Measurements from ENCODE around the gene NFATC1. TPM values are rescaled to one million over a fixed set of nuclear protein-coding genes. Genes with fewer than 3 reads are reported as not detected.

Gene NFATC1
- total and polyA plus RNA-seq, 2 donors = 5.4 to 23.8 TPM

DNA sequence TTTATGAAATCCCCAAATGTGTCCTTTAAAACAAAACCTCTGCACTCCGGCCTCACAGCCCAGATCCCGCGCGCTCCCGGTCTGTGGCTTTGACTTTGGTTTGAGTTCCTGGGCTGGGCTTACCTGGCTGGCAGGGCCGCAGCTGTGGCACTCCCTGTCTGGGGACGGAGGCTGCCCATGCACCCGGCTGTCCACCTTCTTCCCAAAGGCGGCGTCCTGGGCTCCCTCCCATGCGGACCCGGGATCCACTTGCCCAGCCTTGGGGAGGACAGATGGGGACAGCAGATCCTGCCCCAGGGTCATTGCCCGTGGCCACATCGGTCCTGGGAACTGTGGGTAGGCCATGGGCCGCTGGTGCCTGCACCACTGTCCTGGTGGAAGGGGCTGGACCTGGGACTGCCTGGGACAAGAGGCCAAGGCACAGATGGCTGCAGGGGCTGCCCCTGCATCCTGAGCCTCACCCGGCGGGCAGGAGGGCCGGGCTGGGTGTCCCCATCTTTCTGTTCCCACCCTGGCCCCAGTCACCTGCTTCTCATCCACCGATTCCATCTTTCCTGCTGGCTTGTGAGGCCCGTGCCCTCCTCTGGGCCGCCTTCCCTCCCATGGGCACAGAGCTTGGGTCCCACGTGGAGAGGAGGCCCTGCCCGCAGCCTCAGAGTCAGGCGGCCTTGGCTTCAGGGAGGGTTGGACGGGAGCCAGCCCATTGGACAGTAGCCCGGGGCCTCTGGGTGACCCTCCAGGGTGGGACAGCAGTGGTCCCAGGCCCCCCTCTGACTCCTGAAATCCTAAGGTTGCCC, 27.7 kb downstream of the NFATC1 start:
- no peak overlapping the region for H3K27ac ChIP-seq (ENCODE audit: low read depth in 1 of 2, low read length in 1 of 2)
- no peak for DNase-seq (ENCODE audit: low read depth in 6 of 9, low spot score in 9 of 9)
- 98% methylated on average over 26 of the region's 26 CpGs for WGBS

GRCh38 chr18:79424008-79424565, 28.4 kb downstream of the NFATC1 start:
- H3K9me3 ChIP-seq (ENCODE audit: control insufficient read depth in 2 of 2, insufficient read depth in 1 of 2, low read length in 1 of 2) = no peaks in the 10 kb centered on the region
- no peak overlapping the region for H3K4me3 ChIP-seq (ENCODE audit: low read length in 2 of 2)
- WGBS = 96% methylated on average over 30 of the region's 30 CpGs
- peaks cover 0 to 8% of the 10 kb centered on the region in 2 donors for H3K4me1 ChIP-seq (ENCODE audit: control insufficient read depth in 2 of 2, insufficient read depth in 2 of 2, low read length in 2 of 2)
- no peak overlapping the region for H3K27ac ChIP-seq (ENCODE audit: low read depth in 1 of 2, low read length in 1 of 2)
- no peaks in the 10 kb centered on the region for H3K27me3 ChIP-seq (ENCODE audit: control insufficient read depth in 2 of 2, insufficient read depth in 1 of 2, low read length in 1 of 2)
- peaks cover 10 to 35% of the 10 kb centered on the region in 2 donors for H3K36me3 ChIP-seq (ENCODE audit: control insufficient read depth in 2 of 2, insufficient read depth in 2 of 2, low read length in 1 of 2)
- no peak for DNase-seq (ENCODE audit: low read depth in 6 of 9, low spot score in 9 of 9)

More for the DNA sequence above, 27.7 kb downstream of the NFATC1 start:
- H3K4me1 ChIP-seq (ENCODE audit: control insufficient read depth in 2 of 2, insufficient read depth in 2 of 2, low read length in 2 of 2) = peaks cover 0 to 8% of the 10 kb centered on the region in 2 donors
- no peaks in the 10 kb centered on the region for H3K9me3 ChIP-seq (ENCODE audit: control insufficient read depth in 2 of 2, insufficient read depth in 1 of 2, low read length in 1 of 2)
- no peak overlapping the region for H3K4me3 ChIP-seq (ENCODE audit: low read length in 2 of 2)
- H3K36me3 ChIP-seq (ENCODE audit: control insufficient read depth in 2 of 2, insufficient read depth in 2 of 2, low read length in 1 of 2) = peaks cover 10 to 39% of the 10 kb centered on the region in 2 donors
- H3K27me3 ChIP-seq (ENCODE audit: control insufficient read depth in 2 of 2, insufficient read depth in 1 of 2, low read length in 1 of 2) = no peaks in the 10 kb centered on the region

GRCh38 chr18:79424880-79425568, 29.3 kb downstream of the NFATC1 start:
- no peak for DNase-seq (ENCODE audit: low read depth in 6 of 9, low spot score in 9 of 9)
- 95% methylated on average over 19 of the region's 19 CpGs for WGBS

DNA sequence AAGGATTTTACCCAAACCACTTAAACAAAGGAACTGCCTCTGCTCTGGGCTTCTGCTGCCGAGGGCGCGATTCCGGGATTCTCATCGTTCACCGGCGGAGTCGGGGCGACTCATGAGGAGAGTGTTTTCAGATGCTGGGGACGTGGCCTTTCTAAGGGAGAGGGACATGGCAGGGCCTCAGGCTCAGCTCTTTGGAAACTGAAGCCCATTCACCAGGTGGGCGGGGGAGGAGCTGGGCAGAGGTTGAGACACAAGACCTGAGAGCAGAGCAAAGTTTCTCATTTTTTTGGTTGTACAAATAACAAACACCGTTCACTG, 29.8 kb downstream of the NFATC1 start:
- H3K4me3 ChIP-seq (ENCODE audit: low read length in 2 of 2) = no peak overlapping the region
- no peak for DNase-seq (ENCODE audit: low read depth in 6 of 9, low spot score in 9 of 9)
- H3K9me3 ChIP-seq (ENCODE audit: control insufficient read depth in 2 of 2, insufficient read depth in 1 of 2, low read length in 1 of 2) = no peaks in the 10 kb centered on the region
- peaks cover 3 to 8% of the 10 kb centered on the region in 2 donors for H3K4me1 ChIP-seq (ENCODE audit: control insufficient read depth in 2 of 2, insufficient read depth in 2 of 2, low read length in 2 of 2)
- H3K27me3 ChIP-seq (ENCODE audit: control insufficient read depth in 2 of 2, insufficient read depth in 1 of 2, low read length in 1 of 2) = no peaks in the 10 kb centered on the region
- no peak overlapping the region for H3K27ac ChIP-seq (ENCODE audit: low read depth in 1 of 2, low read length in 1 of 2)
- peaks cover 9 to 30% of the 10 kb centered on the region in 2 donors for H3K36me3 ChIP-seq (ENCODE audit: control insufficient read depth in 2 of 2, insufficient read depth in 2 of 2, low read length in 1 of 2)
- WGBS = 90% methylated on average over 12 of the region's 12 CpGs

More at GRCh38 chr18:79424880-79425568, 29.3 kb downstream of the NFATC1 start:
- Histone ChIP-seq H3K9me3 (ENCODE audit: control insufficient read depth in 2 of 2, insufficient read depth in 1 of 2, low read length in 1 of 2) (no peaks in the 10 kb centered on the region), H3K27ac (ENCODE audit: low read depth in 1 of 2, low read length in 1 of 2) (no peak overlapping the region), H3K27me3 (ENCODE audit: control insufficient read depth in 2 of 2, insufficient read depth in 1 of 2, low read length in 1 of 2) (no peaks in the 10 kb centered on the region), H3K4me1 (ENCODE audit: control insufficient read depth in 2 of 2, insufficient read depth in 2 of 2, low read length in 2 of 2) (peaks cover 3 to 8% of the 10 kb centered on the region in 2 donors), H3K36me3 (ENCODE audit: control insufficient read depth in 2 of 2, insufficient read depth in 2 of 2, low read length in 1 of 2) (peaks cover 10 to 34% of the 10 kb centered on the region in 2 donors), H3K4me3 (ENCODE audit: low read length in 2 of 2) (no peak overlapping the region)

- H3K4me1 ChIP-seq (ENCODE audit: control insufficient read depth in 2 of 2, insufficient read depth in 2 of 2, low read length in 2 of 2) = peaks cover 2 to 3% of the 10 kb centered on the region in 2 donors
- DNase-seq (ENCODE audit: low read depth in 6 of 9, low spot score in 9 of 9) = no peak
- 95% methylated on average over 37 of the region's 37 CpGs for WGBS
- H3K27ac ChIP-seq (ENCODE audit: low read depth in 1 of 2, low read length in 1 of 2) = no peak overlapping the region
- H3K27me3 ChIP-seq (ENCODE audit: control insufficient read depth in 2 of 2, insufficient read depth in 1 of 2, low read length in 1 of 2) = no peaks in the 10 kb centered on the region
- H3K9me3 ChIP-seq (ENCODE audit: control insufficient read depth in 2 of 2, insufficient read depth in 1 of 2, low read length in 1 of 2) = no peaks in the 10 kb centered on the region
- H3K36me3 ChIP-seq (ENCODE audit: control insufficient read depth in 2 of 2, insufficient read depth in 2 of 2, low read length in 1 of 2) = peaks cover 1 to 25% of the 10 kb centered on the region in 2 donors
- H3K4me3 ChIP-seq (ENCODE audit: low read length in 2 of 2) = no peak overlapping the region
These were observed 30.9 kb downstream of the NFATC1 start for GRCh38 chr18:79426376-79427300.

DNA sequence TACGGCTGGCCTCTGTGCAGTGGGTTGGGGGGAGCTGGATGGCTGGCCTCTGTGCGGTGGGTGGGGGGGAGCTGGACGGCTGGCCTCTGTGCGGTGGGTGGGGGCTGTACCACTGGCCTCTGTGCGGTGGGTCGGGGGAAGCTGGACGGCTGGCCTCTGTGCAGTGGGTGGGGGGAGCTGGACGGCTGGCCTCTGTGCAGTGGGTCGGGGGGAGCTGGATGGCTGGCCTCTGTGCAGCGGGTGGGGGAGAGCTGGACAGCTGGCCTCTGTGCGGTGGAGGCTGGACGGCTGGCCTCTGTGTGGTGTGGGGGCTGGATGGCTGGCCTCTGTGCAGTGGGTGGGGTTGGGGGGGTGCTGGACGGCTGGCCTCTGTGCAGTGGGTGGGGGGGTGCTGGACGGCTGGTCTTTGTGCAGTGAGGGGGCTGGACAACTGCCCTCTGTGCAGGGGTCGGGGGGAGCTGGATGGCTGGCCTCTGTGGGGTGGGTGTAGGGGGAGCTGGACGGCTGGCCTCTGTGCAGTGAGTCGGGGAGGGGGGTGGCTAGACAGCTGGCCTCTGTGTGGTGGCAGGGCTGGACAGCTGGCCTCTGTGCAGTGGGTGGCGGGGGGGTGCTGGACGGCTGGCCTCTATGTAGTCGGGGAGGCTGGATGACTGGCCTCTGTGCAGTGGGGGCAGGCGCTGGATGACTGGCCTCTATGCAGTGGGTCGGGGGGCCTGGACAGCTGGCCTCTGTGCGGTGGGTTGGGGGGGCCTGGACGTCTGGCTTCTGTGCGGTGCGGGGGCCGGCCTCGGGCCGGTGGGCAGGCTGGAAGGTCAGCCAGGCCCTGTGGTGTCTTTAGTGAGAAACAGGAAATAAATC, 31.9 kb downstream of the NFATC1 start:
- peaks cover 0 to 22% of the 10 kb centered on the region in 2 donors for H3K36me3 ChIP-seq (ENCODE audit: control insufficient read depth in 2 of 2, insufficient read depth in 2 of 2, low read length in 1 of 2)
- H3K9me3 ChIP-seq (ENCODE audit: control insufficient read depth in 2 of 2, insufficient read depth in 1 of 2, low read length in 1 of 2) = no peaks in the 10 kb centered on the region
- peaks cover 0 to 3% of the 10 kb centered on the region in 2 donors for H3K4me1 ChIP-seq (ENCODE audit: control insufficient read depth in 2 of 2, insufficient read depth in 2 of 2, low read length in 2 of 2)
- no peak for DNase-seq (ENCODE audit: low read depth in 6 of 9, low spot score in 9 of 9)
- H3K27me3 ChIP-seq (ENCODE audit: control insufficient read depth in 2 of 2, insufficient read depth in 1 of 2, low read length in 1 of 2) = no peaks in the 10 kb centered on the region
- no peak overlapping the region for H3K27ac ChIP-seq (ENCODE audit: low read depth in 1 of 2, low read length in 1 of 2)
- no peak overlapping the region for H3K4me3 ChIP-seq (ENCODE audit: low read length in 2 of 2)
- 97% methylated on average over 29 of the region's 29 CpGs for WGBS

- H3K4me3 ChIP-seq (ENCODE audit: low read length in 2 of 2) = no peak overlapping the region
- 93% methylated on average over 10 of the region's 10 CpGs for WGBS
- peaks cover 0 to 3% of the 10 kb centered on the region in 2 donors for H3K4me1 ChIP-seq (ENCODE audit: control insufficient read depth in 2 of 2, insufficient read depth in 2 of 2, low read length in 2 of 2)
- no peak for DNase-seq (ENCODE audit: low read depth in 6 of 9, low spot score in 9 of 9)
- H3K27me3 ChIP-seq (ENCODE audit: control insufficient read depth in 2 of 2, insufficient read depth in 1 of 2, low read length in 1 of 2) = no peaks in the 10 kb centered on the region
- H3K36me3 ChIP-seq (ENCODE audit: control insufficient read depth in 2 of 2, insufficient read depth in 2 of 2, low read length in 1 of 2) = peaks cover under 1 to 17% of the 10 kb centered on the region in 2 donors
- no peak overlapping the region for H3K27ac ChIP-seq (ENCODE audit: low read depth in 1 of 2, low read length in 1 of 2)
- no peaks in the 10 kb centered on the region for H3K9me3 ChIP-seq (ENCODE audit: control insufficient read depth in 2 of 2, insufficient read depth in 1 of 2, low read length in 1 of 2)
These were observed 32.6 kb downstream of the NFATC1 start for GRCh38 chr18:79428287-79428686.

- 95% methylated on average over 14 of the region's 14 CpGs for WGBS
- no peak for DNase-seq (ENCODE audit: low read depth in 6 of 9, low spot score in 9 of 9)
These were observed 33.7 kb downstream of the NFATC1 start for GRCh38 chr18:79429381-79429780.

More at GRCh38 chr18:79429381-79429780, 33.7 kb downstream of the NFATC1 start:
- Histone ChIP-seq H3K9me3 (ENCODE audit: control insufficient read depth in 2 of 2, insufficient read depth in 1 of 2, low read length in 1 of 2) (no peaks in the 10 kb centered on the region), H3K36me3 (ENCODE audit: control insufficient read depth in 2 of 2, insufficient read depth in 2 of 2, low read length in 1 of 2) (peaks cover 10 to 27% of the 10 kb centered on the region in 2 donors), H3K4me3 (ENCODE audit: low read length in 2 of 2) (no peak overlapping the region), H3K27ac (ENCODE audit: low read depth in 1 of 2, low read length in 1 of 2) (no peak overlapping the region), H3K27me3 (ENCODE audit: control insufficient read depth in 2 of 2, insufficient read depth in 1 of 2, low read length in 1 of 2) (no peaks in the 10 kb centered on the region), H3K4me1 (ENCODE audit: control insufficient read depth in 2 of 2, insufficient read depth in 2 of 2, low read length in 2 of 2) (peaks cover 0 to 3% of the 10 kb centered on the region in 2 donors)
